RWPE1 (cell line): Measurements from ENCODE around the gene ACAD11.

Experiments used
- CTCF ChIA-PET: fragments of 350-600 bp; sonication (Branson Sonifier 250); formaldehyde crosslinking; extraction: SDS; loops from one replicate; lab custom pipeline; 2021; lab: Yijun Ruan, JAX
- POLR2A ChIA-PET: fragments of 400-600 bp; formaldehyde crosslinking; extraction: SDS; loops from one replicate; lab custom pipeline; 2020; ENCODE audit warnings: antibody characterized with exemption; ENCODE audit not compliant: low non-redundant PET; lab: Yijun Ruan, JAX
- DNase-seq: peaks from one replicate; pipeline ENCODE4 v3.0.0; 2012; ENCODE audit warnings: low spot score
- H3K27ac ChIP-seq: fragments of 450-650 bp; 2 replicates; pipeline ENCODE4 v1.5.1; 2017
- TF ChIP-seq, protein P1 (sequence below): fragments of 450-650 bp; conservative IDR thresholded peaks from 2 replicates; pipeline ENCODE4 v1.5.1; 2017; ENCODE audit warnings: low read depth, mild to moderate bottlenecking

ACAD11 gene

DNA sequence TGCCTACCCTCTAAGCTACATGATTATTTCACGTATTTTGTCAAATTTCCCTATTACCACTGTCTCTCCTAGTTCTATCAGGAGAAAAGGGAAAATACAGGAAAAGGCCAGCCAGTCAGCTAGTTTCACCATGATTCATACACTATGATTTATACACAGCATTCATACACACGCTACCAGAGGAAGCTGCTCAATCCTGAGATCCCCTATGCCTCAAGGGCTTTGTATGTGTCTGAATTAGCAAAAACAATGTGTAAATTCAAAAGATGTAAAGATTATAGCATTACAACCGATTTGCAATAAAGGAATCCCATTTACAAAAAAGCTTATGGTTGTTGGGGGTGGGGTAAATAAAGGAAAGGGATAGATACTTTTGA lies 65.7 kb downstream of the ACAD11 start:
- ChIA-PET CTCF (interaction anchor here (0.6 to 0.8 kb wide), 2 partner anchors 24 to 73 kb away, joined by 3 read pairs; no protein-coding TSS in a partner anchor), POLR2A (no interaction called here)
- no peak overlapping the region for H3K27ac ChIP-seq
- DNase-seq: peak; percentile 69
- TF ChIP-seq, protein P1, sequence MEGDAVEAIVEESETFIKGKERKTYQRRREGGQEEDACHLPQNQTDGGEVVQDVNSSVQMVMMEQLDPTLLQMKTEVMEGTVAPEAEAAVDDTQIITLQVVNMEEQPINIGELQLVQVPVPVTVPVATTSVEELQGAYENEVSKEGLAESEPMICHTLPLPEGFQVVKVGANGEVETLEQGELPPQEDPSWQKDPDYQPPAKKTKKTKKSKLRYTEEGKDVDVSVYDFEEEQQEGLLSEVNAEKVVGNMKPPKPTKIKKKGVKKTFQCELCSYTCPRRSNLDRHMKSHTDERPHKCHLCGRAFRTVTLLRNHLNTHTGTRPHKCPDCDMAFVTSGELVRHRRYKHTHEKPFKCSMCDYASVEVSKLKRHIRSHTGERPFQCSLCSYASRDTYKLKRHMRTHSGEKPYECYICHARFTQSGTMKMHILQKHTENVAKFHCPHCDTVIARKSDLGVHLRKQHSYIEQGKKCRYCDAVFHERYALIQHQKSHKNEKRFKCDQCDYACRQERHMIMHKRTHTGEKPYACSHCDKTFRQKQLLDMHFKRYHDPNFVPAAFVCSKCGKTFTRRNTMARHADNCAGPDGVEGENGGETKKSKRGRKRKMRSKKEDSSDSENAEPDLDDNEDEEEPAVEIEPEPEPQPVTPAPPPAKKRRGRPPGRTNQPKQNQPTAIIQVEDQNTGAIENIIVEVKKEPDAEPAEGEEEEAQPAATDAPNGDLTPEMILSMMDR: no peak

DNA sequence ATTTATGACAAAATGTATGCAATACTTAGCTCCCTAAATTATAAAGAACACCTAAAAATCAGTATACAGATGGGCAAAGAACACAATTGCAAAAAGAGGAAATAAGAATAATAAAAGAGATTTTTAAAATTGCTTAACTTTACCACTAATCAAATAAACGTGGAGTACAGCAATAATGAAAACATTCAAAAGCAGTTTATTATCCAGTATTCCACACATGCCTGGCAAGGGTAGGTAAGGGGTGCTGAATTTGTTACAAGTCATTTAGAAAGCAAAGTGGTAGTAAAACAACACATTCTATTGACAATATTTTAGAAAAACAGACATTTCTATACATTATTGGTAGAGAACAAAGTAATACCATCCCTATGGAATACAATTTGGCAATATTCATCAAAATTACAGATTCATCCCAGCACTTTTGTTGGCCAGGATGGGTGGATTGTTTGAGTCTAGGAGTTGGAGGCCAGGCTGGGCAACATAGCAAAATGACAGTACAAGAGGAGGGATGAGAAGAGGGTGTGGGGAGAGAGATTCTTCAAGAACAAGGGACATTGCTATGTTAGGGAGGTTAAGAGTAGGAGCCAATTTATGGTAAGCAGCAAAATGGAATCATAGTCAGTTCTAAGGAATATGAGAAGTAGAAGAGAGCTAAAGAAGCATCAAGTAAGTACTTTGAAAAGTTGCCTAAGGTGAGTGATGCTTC lies 66.2 kb downstream of the ACAD11 start:
- H3K27ac ChIP-seq: no peak overlapping the region
- POLR2A ChIA-PET: no interaction called here
- DNase-seq: no peak
- CTCF ChIA-PET: interaction anchor here (0.5 to 0.8 kb wide), 3 partner anchors 23 to 96 kb away, joined by 3 read pairs; no protein-coding TSS in a partner anchor
- TF ChIP-seq, protein P1: no peak

GRCh38 chr3:132592216-132592615 lies 67.4 kb downstream of the ACAD11 start:
- TF ChIP-seq, protein P1: no peak
- no peak for DNase-seq
- ChIA-PET POLR2A (no interaction called here), CTCF (no interaction called here)
- H3K27ac ChIP-seq: no peak overlapping the region

DNA sequence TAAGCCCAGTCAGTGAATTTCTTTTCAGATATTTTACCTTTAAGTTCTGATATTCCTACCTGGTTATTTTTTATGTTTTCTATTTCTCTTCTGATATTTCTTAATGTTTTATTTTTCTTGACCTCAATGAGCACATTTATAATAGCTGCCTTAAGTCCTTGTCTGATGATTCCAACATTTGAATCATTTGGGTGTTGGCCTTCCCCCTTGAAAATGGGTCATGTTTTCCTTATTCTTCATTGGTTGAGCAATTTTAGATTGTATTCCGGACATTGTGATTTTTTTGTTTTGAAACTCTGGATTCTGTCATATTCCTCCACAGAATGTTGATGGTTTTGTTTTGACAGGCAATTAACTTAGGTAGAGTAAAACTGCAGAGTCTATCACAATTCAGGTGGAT lies 72.2 kb downstream of the ACAD11 start:
- no peak for DNase-seq
- no peak overlapping the region for H3K27ac ChIP-seq
- POLR2A ChIA-PET: no interaction called here
- TF ChIP-seq, protein P1: no peak
- CTCF ChIA-PET: no interaction called here

DNA sequence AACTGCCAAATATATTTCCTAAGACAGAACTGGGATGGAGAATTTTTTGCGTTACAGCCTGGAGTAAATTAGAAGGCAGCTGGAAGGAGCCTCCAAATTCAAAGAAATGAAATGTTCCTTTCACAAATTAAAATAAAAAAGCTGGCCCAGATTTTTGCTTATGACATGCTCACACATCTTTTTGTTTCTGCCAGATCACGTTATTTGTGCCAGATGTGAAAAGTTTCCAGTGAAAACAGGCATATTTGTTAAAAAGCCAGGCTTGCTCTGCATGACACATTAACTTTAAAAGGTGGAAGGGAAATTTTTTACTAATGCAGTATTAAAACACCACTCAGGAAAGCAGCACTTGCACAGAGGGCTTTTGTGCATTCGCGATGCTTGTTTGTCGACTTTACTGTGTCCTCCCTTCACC lies 85.8 kb downstream of the ACAD11 start:
- DNase-seq: no peak
- H3K27ac ChIP-seq: no peak overlapping the region
- TF ChIP-seq, protein P1: no peak
- ChIA-PET CTCF (interaction anchor here (0.6 kb wide), 1 partner anchor 23 kb away, joined by 4 read pairs; the partner anchor contains the start of gene ACKR4), POLR2A (no interaction called here)

GRCh38 chr3:132570016-132570415 lies 89.6 kb downstream of the ACAD11 start:
- ChIA-PET CTCF (interaction anchor here (0.5 kb wide), 1 partner anchor 24 kb away, joined by 3 read pairs; no protein-coding TSS in a partner anchor), POLR2A (no interaction called here)
- no peak overlapping the region for H3K27ac ChIP-seq
- DNase-seq: no peak
- TF ChIP-seq, protein P1: no peak
